Liver (tissue), 9 donors: ENCODE data around the gene NXN. TPM values are rescaled to one million over a fixed set of nuclear protein-coding genes. Genes with fewer than 3 reads are reported as not detected.
"Not testable (repeated sequence)": the region's sequence is repeated elsewhere in the genome, so short reads cannot be mapped to it uniquely, and the experiment has no call there.

Source experiments
- DNase-seq: peaks from one replicate; pipeline ENCODE4 v3.0.0-alpha.2; 2017; ENCODE audit warnings: low spot score
- H3K27ac ChIP-seq, 2 donors: one replicate each; pipeline ENCODE4 v1.7.0; 2013; ENCODE audit warnings: inconsistent platforms in 2 of 2, low read length in 2 of 2, control low read depth in 1 of 2, low read depth in 1 of 2, mild to moderate bottlenecking in 1 of 2
- H3K27me3 ChIP-seq, 4 donors: one replicate each; pipeline versions ENCODE4 v1.6.1 to v1.7.0; 2013; ENCODE audit warnings: low read length in 3 of 4, inconsistent platforms in 1 of 4, mild to moderate bottlenecking in 1 of 4, moderate library complexity in 1 of 4; ENCODE audit not compliant: control insufficient read depth in 4 of 4, insufficient read depth in 4 of 4
- H3K36me3 ChIP-seq, 4 donors: one replicate each; pipeline versions ENCODE4 v1.6.1 to v1.7.0; 2013; ENCODE audit warnings: low read length in 3 of 4, mild to moderate bottlenecking in 3 of 4, low read depth in 1 of 4, moderate library complexity in 1 of 4; ENCODE audit not compliant: control insufficient read depth in 4 of 4, insufficient read depth in 3 of 4
- H3K4me1 ChIP-seq, 4 donors: one replicate each; pipeline versions ENCODE4 v1.6.1 to v1.7.0; 2013; ENCODE audit warnings: low read length in 3 of 4, mild to moderate bottlenecking in 3 of 4, moderate library complexity in 1 of 4; ENCODE audit not compliant: control insufficient read depth in 4 of 4, insufficient read depth in 4 of 4
- H3K4me3 ChIP-seq, 3 donors: one replicate each; pipeline versions ENCODE4 v1.6.1 to v1.7.0; 2013; ENCODE audit warnings: low read length in 3 of 3, control low read depth in 1 of 3, low read depth in 1 of 3, mild to moderate bottlenecking in 1 of 3
- H3K9ac ChIP-seq, 2 donors: one replicate each; pipeline ENCODE4 v1.7.0; 2013; ENCODE audit warnings: low read length in 2 of 2, mild to moderate bottlenecking in 2 of 2, moderate library complexity in 2 of 2, control low read depth in 1 of 2, low read depth in 1 of 2
- H3K9me3 ChIP-seq, 4 donors: one replicate each; pipeline versions ENCODE4 v1.6.1 to v1.7.0; 2013; ENCODE audit warnings: low read length in 3 of 4; ENCODE audit not compliant: control insufficient read depth in 4 of 4
- EGR1 ChIP-seq, 2 donors: IDR thresholded peaks; 2 replicates each; pipeline ENCODE4 v1.6.1; 2016 to 2018; ENCODE audit warnings: antibody characterized with exemption in 2 of 2, low read depth in 2 of 2
- FOXA2 ChIP-seq: IDR thresholded peaks from 2 replicates; pipeline ENCODE4 v1.6.1; 2016; ENCODE audit warnings: antibody characterized with exemption
- GABPA ChIP-seq, 2 donors: IDR thresholded peaks in 1 of 2; conservative IDR thresholded peaks in 1 of 2; 2 replicates each; pipeline ENCODE4 v1.6.1; 2016; ENCODE audit warnings: antibody characterized with exemption in 2 of 2, mild to moderate bottlenecking in 1 of 2, moderate library complexity in 1 of 2
- HNF4A ChIP-seq, 2 donors: conservative IDR thresholded peaks; 2 replicates each; pipeline ENCODE4 v1.6.1; 2016; ENCODE audit warnings: antibody characterized with exemption in 2 of 2, mild to moderate bottlenecking in 2 of 2
- HNF4G ChIP-seq: IDR thresholded peaks from 2 replicates; pipeline ENCODE4 v1.6.1; 2016; ENCODE audit warnings: antibody characterized with exemption
- RAD21 ChIP-seq, 2 donors: IDR thresholded peaks; 2 replicates each; pipeline ENCODE4 v1.6.1; 2016; ENCODE audit warnings: antibody characterized with exemption in 2 of 2, mild to moderate bottlenecking in 2 of 2
- RXRA ChIP-seq, 2 donors: IDR thresholded peaks; 2 replicates each; pipeline ENCODE4 v1.6.1; 2017 to 2018; ENCODE audit warnings: antibody characterized with exemption in 2 of 2, mild to moderate bottlenecking in 1 of 2
- YY1 ChIP-seq: IDR thresholded peaks from 2 replicates; pipeline ENCODE4 v1.6.1; 2016; ENCODE audit warnings: antibody characterized with exemption, mild to moderate bottlenecking
- WGBS: extraction: QIAGEN DNeasy Blood & Tissue Kit; methylation state at CpG from one replicate; pipeline ENCODE4 v1.1.7; 2013; 5-methylcytosine and 5-hydroxymethylcytosine counted together
- polyA plus RNA-seq, 2 donors: library from polyadenylated mRNA; stranded (reverse) in 1 of 2; unstranded in 1 of 2; fragments of 200-250 nt in 1 of 2; fragments of >200 nt in 1 of 2; fragmentation: Nextera tagmentation in 1 of 2; extraction: Ambion mirVana in 1 of 2; gene quantifications; one replicate each; pipeline versions ENCODE4 v1.2.1 to v1.2.3, GENCODE V29; 2013 to 2015
- total RNA-seq, 2 donors: library from RNA; depleted of rRNA; stranded (reverse); fragments of >200 nt; gene quantifications; one replicate each; pipeline ENCODE4 v1.2.3, GENCODE V29; 2014
- TF ChIP-seq, protein P1 (sequence below): IDR thresholded peaks from 2 replicates; pipeline ENCODE4 v1.6.1; 2016; ENCODE audit warnings: antibody characterized with exemption
- TF ChIP-seq, protein P2 (sequence below): IDR thresholded peaks from 2 replicates; pipeline ENCODE4 v1.6.1; 2016; ENCODE audit warnings: antibody characterized with exemption
- TF ChIP-seq, protein P3 (sequence below): IDR thresholded peaks from 2 replicates; pipeline ENCODE4 v1.6.1; 2016; ENCODE audit warnings: antibody characterized with exemption, mild to moderate bottlenecking
- TF ChIP-seq, protein P4 (sequence below): IDR thresholded peaks from 2 replicates; pipeline ENCODE4 v1.6.1; 2016; ENCODE audit warnings: antibody characterized with exemption
- donor health status: healthy.
- donor health status: healthy.
- donor health status: healthy.
- donor health status: healthy.
- donor health status: healthy.

Gene NXN
- total and polyA plus RNA-seq, 4 donors, result 2.3 to 4.5 (median 3.3) TPM

DNA sequence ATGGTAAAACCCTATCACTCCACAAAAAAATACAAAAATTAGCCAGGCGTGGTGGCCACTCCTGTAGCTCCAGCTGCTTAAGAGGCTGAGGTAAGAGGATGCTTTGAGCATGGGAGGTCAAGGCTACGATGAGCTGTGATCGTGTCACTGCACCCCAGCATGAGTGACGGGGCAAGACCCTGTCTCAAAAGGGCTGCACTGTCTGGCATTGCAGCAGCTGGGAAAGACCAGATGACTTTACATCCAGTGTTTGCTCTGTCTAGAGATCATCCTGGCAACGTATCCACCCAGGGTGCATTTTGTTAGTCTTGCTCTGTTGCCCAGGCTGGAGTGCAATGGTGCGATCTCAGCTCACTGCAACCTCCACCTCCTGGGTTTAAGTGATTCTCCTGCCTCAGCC is 145.4 kb downstream of the NXN start:
- no peak overlapping the region for H3K4me3 ChIP-seq
- H3K27ac ChIP-seq, result no peak overlapping the region
- no peaks in the 10 kb centered on the region for H3K9me3 ChIP-seq
- H3K27me3 ChIP-seq, result no peaks in the 10 kb centered on the region
- H3K9ac ChIP-seq, result no peak overlapping the region
- no peak for TF ChIP-seq YY1
- TF ChIP-seq EGR1 (IDR thresholded peaks at IDR 0.05; ENCODE audit: low read depth in 2 of 2), result no peak
- no peak for TF ChIP-seq FOXA2
- TF ChIP-seq, protein P1, sequence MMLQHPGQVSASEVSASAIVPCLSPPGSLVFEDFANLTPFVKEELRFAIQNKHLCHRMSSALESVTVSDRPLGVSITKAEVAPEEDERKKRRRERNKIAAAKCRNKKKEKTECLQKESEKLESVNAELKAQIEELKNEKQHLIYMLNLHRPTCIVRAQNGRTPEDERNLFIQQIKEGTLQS, result no peak
- TF ChIP-seq RAD21 (IDR thresholded peaks at IDR 0.05), result no peak
- no peak for TF ChIP-seq RXRA (IDR thresholded peaks at IDR 0.05)
- no peaks in the 10 kb centered on the region for H3K4me1 ChIP-seq
- 80% methylated on average over 6 of the region's 6 CpGs for WGBS
- no peaks in the 10 kb centered on the region for H3K36me3 ChIP-seq
- no peak for DNase-seq

DNA sequence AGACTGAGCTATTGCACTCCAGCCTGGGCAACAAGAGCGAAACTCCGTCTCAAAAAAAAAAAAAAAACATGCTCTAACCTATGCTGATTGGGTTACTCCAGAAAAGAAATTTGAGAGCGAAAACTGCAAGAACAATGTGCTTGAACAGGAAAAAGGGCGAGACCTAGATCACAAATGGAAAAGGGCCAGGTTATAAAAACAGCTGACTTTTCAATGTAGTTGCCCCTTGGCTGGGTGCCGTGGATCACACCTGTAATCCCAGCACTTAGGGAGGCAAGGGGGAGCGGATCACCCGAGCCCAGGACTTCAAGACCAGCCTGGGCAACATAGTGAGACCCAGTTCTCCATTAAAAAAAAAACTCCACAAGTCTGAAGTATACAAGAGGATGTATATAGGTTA is 148.6 kb downstream of the NXN start:
- WGBS, result 88% methylated on average over 7 of the region's 7 CpGs
- Histone ChIP-seq H3K9ac (no peak overlapping the region), H3K4me3 (no peak overlapping the region), H3K4me1 (no peaks in the 10 kb centered on the region), H3K36me3 (no peaks in the 10 kb centered on the region), H3K27ac (no peak overlapping the region), H3K9me3 (no peaks in the 10 kb centered on the region), H3K27me3 (no peaks in the 10 kb centered on the region)
- TF ChIP-seq RAD21 (IDR thresholded peaks at IDR 0.05), result no peak
- no peak for DNase-seq

DNA sequence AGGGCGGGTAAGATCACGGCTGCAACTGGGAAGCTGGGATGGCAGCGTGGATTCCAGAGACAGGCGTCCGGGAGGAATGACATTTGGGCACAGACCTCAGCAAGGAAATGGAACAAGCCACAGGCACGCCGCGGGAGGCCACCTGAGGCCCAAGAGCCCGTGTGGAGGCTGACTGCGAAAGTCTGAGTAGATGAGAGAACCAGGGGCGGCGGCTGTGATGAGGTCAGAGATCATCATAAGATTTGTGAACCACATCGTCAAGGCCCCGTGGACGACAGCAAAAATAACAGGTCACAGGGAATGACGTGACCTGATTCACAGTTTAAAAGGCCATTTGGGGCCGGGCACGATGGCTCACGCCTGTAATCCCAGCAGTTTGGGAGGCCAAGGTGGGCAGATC is 149.2 kb downstream of the NXN start:
- no peak for DNase-seq
- WGBS, result 77% methylated on average over 19 of the region's 19 CpGs

DNA sequence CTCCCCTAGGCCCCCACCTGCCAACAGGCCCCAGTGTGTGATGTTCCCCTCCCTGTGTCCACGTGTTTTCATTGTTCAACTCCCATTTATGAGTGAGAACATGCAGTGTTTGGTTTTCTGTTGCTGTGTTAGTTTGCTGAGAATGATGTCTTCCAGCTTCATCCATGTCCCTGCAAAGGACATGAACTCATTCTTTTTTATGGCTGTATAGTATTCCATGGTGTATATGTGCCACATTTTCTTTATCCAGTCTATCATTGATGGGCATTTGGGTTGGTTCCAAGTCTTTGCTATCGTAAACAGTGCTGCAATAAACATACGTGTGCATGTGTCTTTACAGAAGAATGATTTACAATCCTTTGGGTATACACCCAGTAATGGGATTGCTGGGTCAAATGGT is 150.0 kb downstream of the NXN start:
- 82% methylated on average over 3 of the region's 3 CpGs for WGBS

More for the DNA sequence above, 149.2 kb downstream of the NXN start:
- Histone ChIP-seq H3K36me3 (peaks cover 0 to 3% (median 0%) of the 10 kb centered on the region in 4 donors), H3K9ac (no peak overlapping the region), H3K4me1 (no peaks in the 10 kb centered on the region), H3K9me3 (no peaks in the 10 kb centered on the region), H3K4me3 (no peak overlapping the region), H3K27me3 (no peaks in the 10 kb centered on the region), H3K27ac (no peak overlapping the region)
- TF ChIP-seq, protein P2, sequence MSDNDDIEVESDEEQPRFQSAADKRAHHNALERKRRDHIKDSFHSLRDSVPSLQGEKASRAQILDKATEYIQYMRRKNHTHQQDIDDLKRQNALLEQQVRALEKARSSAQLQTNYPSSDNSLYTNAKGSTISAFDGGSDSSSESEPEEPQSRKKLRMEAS, result no peak
- TF ChIP-seq YY1 (no peak), GABPA (IDR thresholded peaks at IDR 0.05 in 1 of 2, conservative IDR thresholded peaks at IDR 0.05 in 1 of 2) (no peak), RXRA (IDR thresholded peaks at IDR 0.05) (no peak), HNF4G (no peak), HNF4A (conservative IDR thresholded peaks at IDR 0.05) (no peak)
- TF ChIP-seq, protein P3, sequence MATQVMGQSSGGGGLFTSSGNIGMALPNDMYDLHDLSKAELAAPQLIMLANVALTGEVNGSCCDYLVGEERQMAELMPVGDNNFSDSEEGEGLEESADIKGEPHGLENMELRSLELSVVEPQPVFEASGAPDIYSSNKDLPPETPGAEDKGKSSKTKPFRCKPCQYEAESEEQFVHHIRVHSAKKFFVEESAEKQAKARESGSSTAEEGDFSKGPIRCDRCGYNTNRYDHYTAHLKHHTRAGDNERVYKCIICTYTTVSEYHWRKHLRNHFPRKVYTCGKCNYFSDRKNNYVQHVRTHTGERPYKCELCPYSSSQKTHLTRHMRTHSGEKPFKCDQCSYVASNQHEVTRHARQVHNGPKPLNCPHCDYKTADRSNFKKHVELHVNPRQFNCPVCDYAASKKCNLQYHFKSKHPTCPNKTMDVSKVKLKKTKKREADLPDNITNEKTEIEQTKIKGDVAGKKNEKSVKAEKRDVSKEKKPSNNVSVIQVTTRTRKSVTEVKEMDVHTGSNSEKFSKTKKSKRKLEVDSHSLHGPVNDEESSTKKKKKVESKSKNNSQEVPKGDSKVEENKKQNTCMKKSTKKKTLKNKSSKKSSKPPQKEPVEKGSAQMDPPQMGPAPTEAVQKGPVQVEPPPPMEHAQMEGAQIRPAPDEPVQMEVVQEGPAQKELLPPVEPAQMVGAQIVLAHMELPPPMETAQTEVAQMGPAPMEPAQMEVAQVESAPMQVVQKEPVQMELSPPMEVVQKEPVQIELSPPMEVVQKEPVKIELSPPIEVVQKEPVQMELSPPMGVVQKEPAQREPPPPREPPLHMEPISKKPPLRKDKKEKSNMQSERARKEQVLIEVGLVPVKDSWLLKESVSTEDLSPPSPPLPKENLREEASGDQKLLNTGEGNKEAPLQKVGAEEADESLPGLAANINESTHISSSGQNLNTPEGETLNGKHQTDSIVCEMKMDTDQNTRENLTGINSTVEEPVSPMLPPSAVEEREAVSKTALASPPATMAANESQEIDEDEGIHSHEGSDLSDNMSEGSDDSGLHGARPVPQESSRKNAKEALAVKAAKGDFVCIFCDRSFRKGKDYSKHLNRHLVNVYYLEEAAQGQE, result no peak
- TF ChIP-seq, protein P4, sequence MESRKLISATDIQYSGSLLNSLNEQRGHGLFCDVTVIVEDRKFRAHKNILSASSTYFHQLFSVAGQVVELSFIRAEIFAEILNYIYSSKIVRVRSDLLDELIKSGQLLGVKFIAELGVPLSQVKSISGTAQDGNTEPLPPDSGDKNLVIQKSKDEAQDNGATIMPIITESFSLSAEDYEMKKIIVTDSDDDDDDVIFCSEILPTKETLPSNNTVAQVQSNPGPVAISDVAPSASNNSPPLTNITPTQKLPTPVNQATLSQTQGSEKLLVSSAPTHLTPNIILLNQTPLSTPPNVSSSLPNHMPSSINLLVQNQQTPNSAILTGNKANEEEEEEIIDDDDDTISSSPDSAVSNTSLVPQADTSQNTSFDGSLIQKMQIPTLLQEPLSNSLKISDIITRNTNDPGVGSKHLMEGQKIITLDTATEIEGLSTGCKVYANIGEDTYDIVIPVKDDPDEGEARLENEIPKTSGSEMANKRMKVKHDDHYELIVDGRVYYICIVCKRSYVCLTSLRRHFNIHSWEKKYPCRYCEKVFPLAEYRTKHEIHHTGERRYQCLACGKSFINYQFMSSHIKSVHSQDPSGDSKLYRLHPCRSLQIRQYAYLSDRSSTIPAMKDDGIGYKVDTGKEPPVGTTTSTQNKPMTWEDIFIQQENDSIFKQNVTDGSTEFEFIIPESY, result no peak

More for the DNA sequence above, 150.0 kb downstream of the NXN start:
- H3K27me3 ChIP-seq, H3K9ac ChIP-seq, H3K27ac ChIP-seq, H3K9me3 ChIP-seq, H3K4me1 ChIP-seq, H3K36me3 ChIP-seq, DNase-seq, H3K4me3 ChIP-seq: not testable (repeated sequence)
